LHCN-M2 (cell line): ENCODE measurements around the gene TRIM44. TPM values are rescaled to one million over a fixed set of nuclear protein-coding genes. Genes with fewer than 3 reads are reported as not detected.
A peak's percentile ranks its signal among the peaks of the same experiment; 100 is the strongest.

Source experiments
- DNase-seq: peaks from one replicate; pipeline ENCODE4 v3.0.0-alpha.2; 2012; ENCODE audit warnings: low read depth
- total RNA-seq: library from RNA; depleted of rRNA; stranded (reverse); fragments of >200 nt; gene quantifications from 2 replicates; pipeline ENCODE4 v1.2.3, GENCODE V29; 2014

The TRIM44 gene
- total RNA-seq, 1 experiment from 2014 or later = 35.9 TPM

- DNase-seq = no peak
Observed at GRCh38 chr11:35787626-35788025, 125.1 kb downstream of the TRIM44 start.

- no peak for DNase-seq
Observed at GRCh38 chr11:35791088-35791958, 128.7 kb downstream of the TRIM44 start.

GRCh38 chr11:35792148-35792845, 129.7 kb downstream of the TRIM44 start:
- DNase-seq = peak; percentile 67

GRCh38 chr11:35792846-35793192, 130.2 kb downstream of the TRIM44 start:
- DNase-seq = no peak

GRCh38 chr11:35794333-35794732, 131.8 kb downstream of the TRIM44 start:
- DNase-seq = peak; percentile 11

- peak; percentile 77 for DNase-seq
Observed at GRCh38 chr11:35794850-35795249, 132.3 kb downstream of the TRIM44 start.

DNA sequence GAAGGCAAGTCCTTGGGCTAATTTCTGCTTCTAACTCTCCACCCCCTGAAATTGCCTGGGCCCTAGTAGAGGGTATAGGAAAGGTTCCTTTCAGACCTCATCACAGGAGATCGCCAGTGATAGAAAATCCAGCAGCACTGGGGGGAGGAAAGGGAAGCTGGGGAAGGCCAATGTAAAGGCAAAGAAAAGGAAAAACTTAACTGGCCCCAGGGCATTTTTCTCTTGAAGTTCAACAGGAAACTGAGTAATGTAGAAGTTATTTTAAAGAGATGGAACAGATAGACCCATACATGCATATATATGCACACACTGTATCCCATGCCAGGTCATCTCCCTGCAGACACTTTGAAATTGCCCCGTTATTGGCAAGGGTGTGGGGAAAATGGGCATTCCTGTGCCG, 134.0 kb downstream of the TRIM44 start:
- DNase-seq = no peak

DNA sequence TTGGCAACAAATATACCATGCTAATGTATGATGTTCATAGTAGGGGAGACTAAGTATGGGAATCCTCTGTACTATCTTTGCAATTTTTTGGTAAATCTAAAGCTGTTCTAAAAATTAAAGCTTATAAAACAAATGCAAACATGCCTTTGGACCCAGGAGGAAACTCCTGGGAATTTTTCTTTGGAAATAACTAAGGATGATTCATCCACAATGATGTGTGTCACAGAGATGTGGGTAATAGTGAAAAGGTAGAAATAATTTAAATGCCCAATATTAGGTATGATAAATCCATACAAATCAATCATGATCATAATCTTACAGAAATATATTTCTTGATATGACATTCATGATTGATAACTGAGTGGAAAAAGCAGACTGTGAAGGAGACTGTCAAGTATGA, 135.8 kb downstream of the TRIM44 start:
- DNase-seq = peak; percentile 26

DNA sequence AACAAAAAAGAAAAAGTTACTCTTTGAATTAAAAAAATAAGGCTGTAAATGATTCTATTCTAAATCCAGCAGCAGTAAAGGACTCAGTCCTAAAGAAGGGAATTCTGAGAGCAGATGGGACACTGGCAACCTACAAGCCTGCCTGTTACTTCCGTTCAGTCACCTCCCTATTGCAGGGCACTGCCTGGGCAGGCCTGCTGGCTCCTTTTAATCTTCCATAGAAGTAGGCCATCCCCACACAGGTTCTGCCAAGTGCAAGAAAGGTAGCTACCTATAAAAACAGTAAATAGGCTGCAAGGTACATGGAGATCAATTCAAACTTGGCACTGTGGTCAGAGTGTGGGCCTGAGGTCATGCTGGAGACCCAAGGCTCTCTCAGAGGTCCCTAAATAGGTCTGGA, 136.4 kb downstream of the TRIM44 start:
- no peak for DNase-seq

DNA sequence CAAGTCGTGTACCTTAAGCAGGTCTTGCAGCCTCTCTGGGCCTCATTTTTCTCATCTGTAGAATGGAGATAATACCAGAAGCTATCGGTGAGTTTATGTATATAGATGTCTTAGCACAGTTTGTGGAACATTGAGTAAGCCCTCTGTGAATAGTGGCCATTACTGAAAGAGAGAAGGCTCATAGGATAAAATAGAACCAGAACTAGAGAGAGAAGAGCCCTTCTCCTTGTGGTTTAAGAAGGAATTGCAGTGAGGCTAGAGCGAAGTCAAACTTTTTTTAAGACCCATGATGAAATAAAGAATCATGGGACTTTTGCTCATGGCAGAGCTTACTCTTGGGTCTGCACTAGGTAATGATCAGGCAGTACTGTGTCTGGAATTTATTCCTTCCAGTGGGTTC, 137.1 kb downstream of the TRIM44 start:
- no peak for DNase-seq

- no peak for DNase-seq
Observed at GRCh38 chr11:35800970-35801953, 138.7 kb downstream of the TRIM44 start.

GRCh38 chr11:35802221-35802620, 139.6 kb downstream of the TRIM44 start:
- no peak for DNase-seq

DNA sequence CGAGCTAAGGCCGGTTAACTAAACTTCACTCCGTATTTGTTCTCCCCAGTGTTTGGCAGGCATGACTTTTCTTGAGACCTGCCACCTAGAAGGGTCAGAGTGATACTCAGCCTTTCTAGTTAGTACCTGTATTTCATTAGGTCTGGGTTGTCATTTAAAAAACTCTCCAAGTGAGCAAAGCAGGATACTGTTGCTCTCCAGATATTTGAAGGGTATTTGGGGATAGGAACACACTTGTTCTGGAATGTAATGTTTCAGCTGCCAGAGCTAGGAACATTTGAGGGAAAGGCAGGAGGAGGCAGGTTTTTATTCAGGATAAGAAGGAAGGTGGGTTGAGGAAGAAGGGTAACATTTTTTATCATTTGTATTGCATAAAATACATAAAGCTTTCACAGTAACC, 140.1 kb downstream of the TRIM44 start:
- DNase-seq = no peak

- no peak for DNase-seq
Observed at GRCh38 chr11:35803115-35803514, 140.5 kb downstream of the TRIM44 start.

GRCh38 chr11:35804451-35805040, 142.0 kb downstream of the TRIM44 start:
- no peak for DNase-seq

GRCh38 chr11:35809561-35809960, 147.0 kb downstream of the TRIM44 start:
- no peak for DNase-seq

DNA sequence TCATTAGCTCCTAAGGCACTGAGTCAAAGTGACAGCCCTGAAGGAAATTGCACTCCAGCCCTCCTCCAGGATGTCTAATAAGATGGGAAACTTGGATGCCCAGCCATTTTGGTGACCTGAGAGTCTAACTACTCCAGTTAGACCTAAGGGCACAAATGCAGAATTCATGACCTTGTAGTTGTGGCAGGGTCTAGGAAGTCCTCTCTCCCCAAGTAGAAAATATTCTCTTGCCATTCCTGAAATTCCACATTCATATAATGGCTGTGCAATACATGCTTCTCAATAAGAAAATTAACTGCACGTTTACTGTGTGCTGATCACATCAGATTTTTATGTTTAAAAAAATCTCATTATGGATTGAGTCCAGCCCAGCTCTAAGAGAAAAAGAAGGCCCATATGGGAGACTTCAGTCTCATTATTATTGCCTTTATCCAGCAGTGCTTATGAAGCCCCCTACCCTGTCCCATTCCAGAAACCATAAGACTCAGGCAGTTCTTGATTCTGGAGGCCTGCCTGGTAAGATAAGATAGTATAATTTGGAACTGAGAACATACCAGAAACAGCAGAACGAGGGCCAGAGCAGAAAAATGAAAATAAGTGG, 147.6 kb downstream of the TRIM44 start:
- DNase-seq = no peak

- DNase-seq = no peak
Observed at GRCh38 chr11:35811783-35812182, 149.2 kb downstream of the TRIM44 start.

- DNase-seq = no peak
Observed at GRCh38 chr11:35812828-35813227, 150.3 kb downstream of the TRIM44 start.

- DNase-seq = no peak
Observed at GRCh38 chr11:35814081-35814695, 151.6 kb downstream of the TRIM44 start.
